LNCaP clone FGC (cell line): ENCODE data around the gene TTLL10.

Experiments used
- DNase-seq: peaks from one replicate; pipeline ENCODE4 v3.0.0-alpha.2; 2011; ENCODE audit warnings: low read depth
- H3K4me3 ChIP-seq: 2 replicates; pipeline ENCODE4 v1.5.1; 2011; ENCODE audit warnings: mild to moderate bottlenecking, low read depth, low read length, control low read depth
- CTCF ChIP-seq: IDR thresholded peaks from 2 replicates; pipeline ENCODE4 v1.5.1; 2012; ENCODE audit warnings: mild to moderate bottlenecking; ENCODE audit not compliant: control insufficient read depth, insufficient read depth; ENCODE audit errors: extremely low read depth

TTLL10 gene

GRCh38 chr1:1210726-1211540 is 37.3 kb downstream of the TTLL10 start:
- TF ChIP-seq CTCF, result no peak
- DNase-seq, result no peak
- no peak overlapping the region for H3K4me3 ChIP-seq

GRCh38 chr1:1211541-1212441 is 38.1 kb downstream of the TTLL10 start:
- no peak overlapping the region for H3K4me3 ChIP-seq
- TF ChIP-seq CTCF, result no peak

GRCh38 chr1:1212780-1213344 is 39.2 kb downstream of the TTLL10 start:
- no peak overlapping the region for H3K4me3 ChIP-seq
- no peak for DNase-seq
- TF ChIP-seq CTCF, result no peak

More at GRCh38 chr1:1211541-1212441, 38.1 kb downstream of the TTLL10 start:
- DNase-seq, result no peak

- H3K4me3 ChIP-seq, result no peak within 1 kb of the TSS
- DNase-seq, result no peak
- TF ChIP-seq CTCF, result no peak
These were observed 39.9 kb downstream of the TTLL10 start, which contains the start of gene TNFRSF4 for GRCh38 chr1:1213345-1214265. TNFRSF4 (minus strand) TSS chr1:1214153; CDS start chr1:1214127, 26 bp downstream.

- no peak for DNase-seq
- no peak overlapping the region for H3K4me3 ChIP-seq
- no peak for TF ChIP-seq CTCF
These were observed 41.5 kb downstream of the TTLL10 start for GRCh38 chr1:1215080-1215676.
